ENCODE results near the gene MFSD6. TPM values are rescaled to one million over a fixed set of nuclear protein-coding genes. Genes with fewer than 3 reads are reported as not detected.

The MFSD6 gene
- total and polyA plus RNA-seq, 2 of the 8 experiments (the other 6 are each of a cell fraction or from before 2014, with no cell fraction given), result 1.8 to 5.1 TPM

DNA sequence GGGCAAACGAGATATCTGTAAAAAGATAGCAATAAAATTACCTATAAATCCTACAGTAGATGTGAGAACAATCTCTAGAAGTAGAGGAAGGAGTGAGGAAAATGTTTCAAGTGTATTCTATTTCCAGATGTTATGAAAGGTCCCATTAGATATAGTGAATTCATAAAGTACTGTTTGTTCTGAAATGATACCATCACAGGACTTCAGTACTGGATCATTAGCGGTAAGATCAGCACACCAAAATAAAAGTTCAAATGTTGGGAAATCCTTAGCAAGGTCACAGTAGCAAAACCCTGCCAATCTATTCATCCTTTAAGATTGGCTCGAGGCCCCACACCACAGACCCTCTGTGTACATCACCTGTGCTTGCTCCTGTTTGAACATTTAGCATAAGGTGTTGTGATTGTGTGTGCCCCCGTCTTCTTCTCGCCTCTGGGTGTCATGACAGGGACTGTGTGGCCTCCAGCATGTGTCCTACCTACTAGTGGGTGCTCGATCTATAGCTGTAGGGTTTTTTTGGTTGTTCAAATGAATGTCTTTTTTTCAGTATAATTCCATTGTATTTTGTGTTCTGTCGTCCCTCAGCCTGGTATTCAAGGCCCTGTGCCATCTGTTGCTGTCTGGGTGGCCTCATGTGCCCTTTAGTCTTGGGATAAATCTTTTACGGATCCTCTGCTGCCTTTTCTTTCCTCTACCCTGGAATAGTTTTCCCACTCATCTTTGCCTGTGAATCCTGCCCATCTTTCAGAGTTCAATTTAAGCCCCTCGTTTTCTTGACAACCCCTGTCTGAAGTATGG is 9.1 kb downstream of the MFSD6 start:
- Histone ChIP-seq H2BK12ac (ENCODE audit: low read depth, low read length) (no peak overlapping the region), H3K4me3 (ENCODE audit: extremely low read depth in 1 of 4, insufficient read depth in 2 of 4, low read depth in 3 of 4, low read length in 4 of 4) (no peak overlapping the region), H3K79me2 (ENCODE audit: control insufficient read depth in 1 of 2, insufficient read depth in 2 of 2, low read length in 2 of 2) (no peaks in the 10 kb centered on the region), H3K27me3 (replicated peaks in 1 of 4; ENCODE audit: control insufficient read depth in 3 of 4, extremely low read depth in 1 of 4, insufficient read depth in 3 of 4, low read length in 3 of 4) (no peaks in the 10 kb centered on the region; a peak in 1 of 7 replicates), H4K91ac (replicated peaks; ENCODE audit: insufficient read length, low read length) (no peak overlapping the region), H3K23ac (ENCODE audit: insufficient read length) (no peak overlapping the region), H2BK15ac (ENCODE audit: low read length) (no peak overlapping the region), H3K56ac (replicated peaks; ENCODE audit: insufficient read length, low read depth, low read length) (no peak overlapping the region), H2AK5ac (ENCODE audit: low read depth, low read length) (no peak overlapping the region), H3K27ac (ENCODE audit: low read depth, low read length) (no peak overlapping the region), H3K79me1 (ENCODE audit: low read depth, low read length) (no peaks in the 10 kb centered on the region), H2BK20ac (ENCODE audit: low read length) (no peak overlapping the region), H4K8ac (ENCODE audit: extremely low read depth, insufficient read depth, low read length) (0 out of 2 replicates have a peak overlapping the region, but pooled peaks have one; percentile 66), H2BK120ac (replicated peaks; ENCODE audit: low read depth, low read length) (no peak overlapping the region), H3K18ac (ENCODE audit: extremely low read depth, low read length) (no peak overlapping the region), H4K20me1 (replicated peaks in 1 of 2; ENCODE audit: control insufficient read depth in 1 of 2, insufficient read depth in 2 of 2, low read length in 2 of 2) (no peaks in the 10 kb centered on the region), H2AFZ (ENCODE audit: low read length) (no peak overlapping the region), H3K14ac (ENCODE audit: insufficient read length) (no peak overlapping the region), H3K36me3 (ENCODE audit: control insufficient read depth in 2 of 4, insufficient read depth in 4 of 4, low read length in 3 of 4) (no peaks in the 10 kb centered on the region), H3K23me2 (ENCODE audit: low read depth, low read length) (no peaks in the 10 kb centered on the region), H3K4me2 (ENCODE audit: insufficient read depth in 1 of 2, low read depth in 2 of 2, low read length in 2 of 2) (no peak overlapping the region), H3K4me1 (replicated peaks in 1 of 4; ENCODE audit: control insufficient read depth in 3 of 4, insufficient read depth in 4 of 4, low read length in 3 of 4) (peaks cover 5 to 11% (median 8%) of the 10 kb centered on the region in 4 experiments), H2BK5ac (ENCODE audit: low read depth, low read length) (no peak overlapping the region), H4K5ac (ENCODE audit: insufficient read length, low read depth, low read length) (no peak overlapping the region), H3K9ac (replicated peaks in 1 of 4; ENCODE audit: extremely low read depth in 1 of 4, low read depth in 3 of 4, low read length in 3 of 4) (no peak overlapping the region), H3K4ac (replicated peaks; ENCODE audit: insufficient read length, low read depth, low read length) (no peak overlapping the region), H3K9me3 (ENCODE audit: insufficient read depth in 2 of 2, low read depth in 1 of 2, low read length in 1 of 2) (no peaks in the 10 kb centered on the region)
- WGBS, 2 experiments (ENCODE audit: extremely low coverage in 1 of 2, insufficient coverage in 1 of 2, insufficient read length in 1 of 2, insufficient replicate concordance in 2 of 2, low coverage in 1 of 2, low lambda C conversion rate in 2 of 2, missing lambda C conversion rate in 1 of 2), result 86% methylated on average over 9 of the region's 9 CpGs; no CpG with 5 or more reads in 1 of the 2 experiments
- ChIA-PET POLR2A (ENCODE audit: partially characterized antibody) (no interaction called here), CTCF (ENCODE audit: partially characterized antibody) (interaction anchor here (0.6 to 2.8 kb wide), 3 partner anchors 12 to 24 kb away, joined by 3 to 17 read pairs (median 4); no protein-coding TSS in a partner anchor)
- DNase-seq (ENCODE audit: low read depth in 1 of 2, low spot score in 2 of 2), result no peak
- FAIRE-seq, result no peak
- no peak for TF ChIP-seq CHD1 (IDR thresholded peaks at IDR 0.05; ENCODE audit: low read depth, low read length)
- TF ChIP-seq YY1 (IDR thresholded peaks at IDR 0.05; ENCODE audit: low read depth, low read length), result no peak
- no peak for TF ChIP-seq JUND (IDR thresholded peaks at IDR 0.05; ENCODE audit: low read length)
- TF ChIP-seq, protein P1, sequence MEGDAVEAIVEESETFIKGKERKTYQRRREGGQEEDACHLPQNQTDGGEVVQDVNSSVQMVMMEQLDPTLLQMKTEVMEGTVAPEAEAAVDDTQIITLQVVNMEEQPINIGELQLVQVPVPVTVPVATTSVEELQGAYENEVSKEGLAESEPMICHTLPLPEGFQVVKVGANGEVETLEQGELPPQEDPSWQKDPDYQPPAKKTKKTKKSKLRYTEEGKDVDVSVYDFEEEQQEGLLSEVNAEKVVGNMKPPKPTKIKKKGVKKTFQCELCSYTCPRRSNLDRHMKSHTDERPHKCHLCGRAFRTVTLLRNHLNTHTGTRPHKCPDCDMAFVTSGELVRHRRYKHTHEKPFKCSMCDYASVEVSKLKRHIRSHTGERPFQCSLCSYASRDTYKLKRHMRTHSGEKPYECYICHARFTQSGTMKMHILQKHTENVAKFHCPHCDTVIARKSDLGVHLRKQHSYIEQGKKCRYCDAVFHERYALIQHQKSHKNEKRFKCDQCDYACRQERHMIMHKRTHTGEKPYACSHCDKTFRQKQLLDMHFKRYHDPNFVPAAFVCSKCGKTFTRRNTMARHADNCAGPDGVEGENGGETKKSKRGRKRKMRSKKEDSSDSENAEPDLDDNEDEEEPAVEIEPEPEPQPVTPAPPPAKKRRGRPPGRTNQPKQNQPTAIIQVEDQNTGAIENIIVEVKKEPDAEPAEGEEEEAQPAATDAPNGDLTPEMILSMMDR (IDR thresholded peaks at IDR 0.05; ENCODE audit: control extremely low read depth in 1 of 3, insufficient read depth in 1 of 3, low read depth in 1 of 3, low read length in 3 of 3), result no peak
- TF ChIP-seq HDAC6 (IDR thresholded peaks at IDR 0.05; ENCODE audit: low read depth, low read length), result no peak
- TF ChIP-seq POLR2A (IDR thresholded peaks at IDR 0.05; ENCODE audit: control extremely low read depth in 1 of 2, low read depth in 2 of 2, low read length in 2 of 2), result no peak
- TF ChIP-seq TBP (IDR thresholded peaks at IDR 0.05; ENCODE audit: low read depth, low read length), result no peak
- TF ChIP-seq RAD21 (IDR thresholded peaks at IDR 0.05 in 1 of 2, conservative IDR thresholded peaks at IDR 0.05 in 1 of 2; ENCODE audit: low read depth in 2 of 2, low read length in 2 of 2), result no peak
- no peak for TF ChIP-seq BACH1 (IDR thresholded peaks at IDR 0.05; ENCODE audit: low read length)
- no peak for TF ChIP-seq GTF2F1 (IDR thresholded peaks at IDR 0.05; ENCODE audit: borderline replicate concordance, low read depth, low read length)
